Activated CD8-positive, alpha-beta memory T cell treated with anti-CD3 and anti-CD28 coated beads, Interleukin-2, amount 50 U/mL, for 1 hour (primary cell): ENCODE data around the gene PCDHGA7.
"Not testable (repeated sequence)": the region's sequence is repeated elsewhere in the genome, so short reads cannot be mapped to it uniquely, and the experiment has no call there.

Experiments
- DNase-seq: peaks from one replicate; pipeline ENCODE4 v3.0.0-alpha.2; 2020; ENCODE audit errors: extremely low read depth

Gene PCDHGA7

GRCh38 chr5:141382469-141383294 lies at the start of gene PCDHGA7:
Gene PCDHGA7 (plus strand): TSS chr5:141382742. CDS start chr5:141382900, 158 bp downstream.
- no peak for DNase-seq

- DNase-seq, result no peak
These were observed 43.8 kb upstream of the PCDHGA7 start, which contains the start of gene PCDHGA2 for GRCh38 chr5:141338538-141339306. Gene PCDHGA2 (plus strand): TSS chr5:141338760.

GRCh38 chr5:141340781-141341354 lies 41.7 kb upstream of the PCDHGA7 start:
- not testable (repeated sequence) for DNase-seq

GRCh38 chr5:141342773-141343172 lies 39.8 kb upstream of the PCDHGA7 start:
- DNase-seq, result no peak

- no peak for DNase-seq
These were observed 39.1 kb upstream of the PCDHGA7 start, which contains the start of gene PCDHGA3 for GRCh38 chr5:141343242-141343952. Gene PCDHGA3 (plus strand): TSS chr5:141343829. CDS start chr5:141344034, 205 bp downstream.

- DNase-seq, result no peak
These were observed 38.5 kb upstream of the PCDHGA7 start for GRCh38 chr5:141343953-141344463.

- DNase-seq, result no peak
These were observed 37.2 kb upstream of the PCDHGA7 start for GRCh38 chr5:141345327-141345726.

- not testable (repeated sequence) for DNase-seq
These were observed 36.5 kb upstream of the PCDHGA7 start for GRCh38 chr5:141346017-141346416.

GRCh38 chr5:141349917-141350619 lies 32.5 kb upstream of the PCDHGA7 start, which contains the start of gene PCDHGB1:
Gene PCDHGB1 (plus strand): TSS chr5:141350099. CDS start chr5:141350261, 162 bp downstream.
- no peak for DNase-seq

- DNase-seq, result no peak
These were observed 31.0 kb upstream of the PCDHGA7 start for GRCh38 chr5:141351591-141351990.

- DNase-seq, result no peak
These were observed 27.6 kb upstream of the PCDHGA7 start, which contains the start of gene PCDHGA4 for GRCh38 chr5:141354900-141355469. Gene PCDHGA4 (plus strand): TSS chr5:141355021. CDS start chr5:141355108, 87 bp downstream.

GRCh38 chr5:141355641-141356040 lies 26.9 kb upstream of the PCDHGA7 start:
- DNase-seq, result no peak

GRCh38 chr5:141356133-141356532 lies 26.4 kb upstream of the PCDHGA7 start:
- no peak for DNase-seq

- no peak for DNase-seq
These were observed 25.6 kb upstream of the PCDHGA7 start for GRCh38 chr5:141356950-141357349.

- no peak for DNase-seq
These were observed 22.6 kb upstream of the PCDHGA7 start, which contains the start of gene PCDHGB2 for GRCh38 chr5:141359790-141360426. Gene PCDHGB2 (plus strand): TSS chr5:141359994. CDS start chr5:141360136, 142 bp downstream.

- DNase-seq, result no peak
These were observed 21.9 kb upstream of the PCDHGA7 start for GRCh38 chr5:141360685-141361084.

GRCh38 chr5:141362719-141363118 lies 19.8 kb upstream of the PCDHGA7 start:
- no peak for DNase-seq

- no peak for DNase-seq
These were observed 18.4 kb upstream of the PCDHGA7 start, which contains the start of gene PCDHGA5 for GRCh38 chr5:141363952-141364660. Gene PCDHGA5 (plus strand): TSS chr5:141364162. CDS start chr5:141364331, 169 bp downstream.
